Germinal center (tissue), 1 donor: ENCODE data around the gene ZNF175.
A peak's percentile ranks its signal among the peaks of the same experiment; 100 is the strongest.

ENCODE experiments used
- DNase-seq: peaks from one replicate; pipeline ENCODE4 v3.0.0; 2012; ENCODE audit warnings: mixed read lengths, low spot score

ZNF175 gene

DNA sequence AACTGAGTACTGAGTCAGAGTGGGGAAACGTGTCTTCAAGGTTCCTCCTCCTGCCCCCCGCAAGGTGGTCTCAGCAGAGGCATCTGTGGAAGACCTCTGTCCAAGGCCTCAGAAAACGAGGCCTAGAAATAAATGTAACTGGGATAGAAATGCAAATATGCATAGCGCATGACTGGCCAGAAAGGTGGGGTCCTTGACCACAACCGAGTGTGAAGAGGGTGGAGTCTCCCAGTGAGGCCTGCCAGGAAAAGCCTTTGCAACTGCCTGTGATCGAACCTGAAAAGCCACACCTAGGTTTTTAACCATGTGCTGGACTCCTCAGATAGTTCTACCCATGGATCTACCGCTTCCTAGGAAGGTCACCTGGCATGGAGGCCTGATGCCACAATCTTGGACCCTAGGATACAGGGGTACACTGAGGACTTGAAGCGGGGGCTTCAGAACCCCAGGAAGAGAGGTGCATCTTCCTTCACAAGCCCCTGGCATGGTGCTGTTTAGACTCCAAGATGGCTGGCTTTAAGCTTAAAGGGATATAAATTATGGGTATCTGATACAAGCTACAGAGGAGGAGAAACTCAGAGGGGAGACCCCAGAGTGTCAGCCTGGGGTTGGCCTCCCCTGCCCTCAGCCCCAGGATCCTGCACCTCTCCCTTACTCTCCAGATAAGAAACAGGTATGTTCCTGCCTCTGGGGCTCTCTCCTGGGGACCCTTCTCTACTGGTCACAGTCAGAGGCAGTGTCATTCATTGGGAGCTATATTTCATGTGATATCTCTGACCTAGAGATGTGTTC lies 21.4 kb upstream of the ZNF175 start:
- DNase-seq = no peak

- DNase-seq = no peak
Observed at GRCh38 chr19:51550848-51551672, 20.0 kb upstream of the ZNF175 start.

GRCh38 chr19:51551673-51552432 lies 19.2 kb upstream of the ZNF175 start:
- DNase-seq = no peak

- DNase-seq = no peak
Observed at GRCh38 chr19:51552608-51552995, 18.5 kb upstream of the ZNF175 start.

DNA sequence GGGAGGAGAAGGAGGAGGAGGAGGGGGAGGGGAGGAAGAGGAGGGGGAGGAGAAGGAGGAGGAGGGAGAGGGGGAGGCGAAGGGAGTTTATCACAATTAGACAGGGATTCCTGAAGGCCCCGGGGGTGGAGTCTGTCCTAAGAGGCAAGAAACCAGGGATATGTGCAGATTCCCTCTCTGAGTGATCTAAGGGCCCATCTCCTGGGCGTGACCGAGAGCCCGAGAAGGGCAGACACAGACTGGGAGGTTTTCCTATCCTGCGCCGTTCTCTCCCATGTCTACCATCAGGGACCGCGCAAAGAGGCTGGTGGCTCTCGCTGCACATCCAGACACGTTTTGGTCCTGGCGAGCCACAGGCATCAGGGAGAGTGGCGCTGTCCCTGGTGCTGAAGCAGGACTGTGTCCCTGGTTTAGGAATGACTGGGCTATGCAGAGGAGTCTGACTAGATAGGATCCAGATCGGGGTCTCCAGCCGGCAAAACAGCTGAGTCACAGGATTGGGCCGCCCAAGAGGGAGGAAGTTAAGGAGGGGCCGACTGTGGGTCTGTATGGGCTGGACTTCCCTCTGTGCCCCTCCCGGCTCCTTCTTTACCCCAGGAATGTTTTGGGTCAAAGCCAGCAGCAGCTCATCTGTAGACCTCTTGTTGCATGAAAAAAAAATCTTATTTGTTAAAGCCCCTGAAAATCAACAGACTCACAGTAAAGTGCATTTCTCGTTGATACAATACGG lies 17.9 kb upstream of the ZNF175 start:
- no peak for DNase-seq

DNA sequence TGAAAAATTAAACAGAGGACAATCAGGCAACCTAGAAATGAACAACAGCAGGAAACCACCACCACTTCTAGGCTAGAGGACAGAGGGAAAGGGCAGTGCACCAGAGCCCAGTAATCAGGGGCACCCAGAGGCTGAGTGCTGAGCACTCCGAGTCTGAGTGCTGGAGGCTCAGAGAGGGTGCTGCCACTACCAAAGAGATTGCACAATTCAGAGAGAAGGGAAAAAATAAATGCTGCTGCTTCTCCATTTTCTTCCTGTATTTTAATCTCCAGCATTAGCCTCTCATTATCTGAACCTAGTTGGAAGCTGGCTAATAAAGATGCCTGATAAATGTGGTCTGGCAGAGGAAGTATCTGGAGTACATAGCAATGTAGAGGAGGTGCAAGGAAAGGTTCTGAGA lies 11.8 kb upstream of the ZNF175 start:
- DNase-seq = no peak

GRCh38 chr19:51560339-51560738 lies 10.7 kb upstream of the ZNF175 start:
- no peak for DNase-seq

DNA sequence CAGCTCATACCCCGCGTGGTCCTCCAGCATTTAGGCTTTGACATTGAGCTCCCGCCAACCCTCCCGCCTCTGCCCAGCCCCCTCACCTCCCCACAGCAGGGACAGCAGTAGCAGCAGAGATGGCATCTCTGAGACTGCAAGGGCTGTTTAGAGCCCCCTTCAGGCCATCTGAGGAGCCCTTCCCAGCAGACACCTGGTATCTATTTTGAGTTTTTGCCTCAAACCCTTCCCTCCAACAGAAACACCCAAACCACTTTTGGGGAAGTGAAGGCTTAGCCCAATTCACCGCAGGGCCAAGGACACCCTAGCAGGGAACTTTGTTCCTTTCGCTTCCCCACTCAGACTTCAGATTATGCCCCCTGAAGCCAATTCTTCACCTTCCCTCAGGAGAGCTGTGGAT lies 6.3 kb upstream of the ZNF175 start:
- DNase-seq = no peak

- DNase-seq = no peak
Observed at GRCh38 chr19:51565583-51565982, 5.5 kb upstream of the ZNF175 start.

GRCh38 chr19:51566489-51567100 lies 4.5 kb upstream of the ZNF175 start:
- no peak for DNase-seq

DNA sequence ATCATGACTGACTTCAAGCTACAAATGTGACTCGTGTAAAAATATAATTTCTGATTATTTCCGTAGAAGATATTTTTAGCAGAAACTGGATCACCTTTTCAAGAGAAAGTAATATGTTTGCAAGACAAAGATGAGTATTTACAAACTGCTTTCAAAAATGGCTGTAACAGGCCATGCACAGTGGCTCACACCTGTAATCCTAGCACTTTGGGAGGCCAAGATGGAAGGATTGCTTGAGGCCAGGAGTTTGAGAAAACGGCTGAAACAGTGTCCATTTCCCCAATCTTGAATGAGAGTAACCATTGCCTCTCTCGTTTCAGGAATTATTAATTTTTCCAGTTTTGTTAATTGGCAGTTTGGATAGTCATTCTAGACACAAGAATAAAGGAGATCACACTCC lies 3.5 kb upstream of the ZNF175 start:
- no peak for DNase-seq

- DNase-seq = no peak
Observed at GRCh38 chr19:51568456-51568855, 2.6 kb upstream of the ZNF175 start.

GRCh38 chr19:51571599-51571998 lies 516 bp downstream of the ZNF175 start:
- DNase-seq = no peak

DNA sequence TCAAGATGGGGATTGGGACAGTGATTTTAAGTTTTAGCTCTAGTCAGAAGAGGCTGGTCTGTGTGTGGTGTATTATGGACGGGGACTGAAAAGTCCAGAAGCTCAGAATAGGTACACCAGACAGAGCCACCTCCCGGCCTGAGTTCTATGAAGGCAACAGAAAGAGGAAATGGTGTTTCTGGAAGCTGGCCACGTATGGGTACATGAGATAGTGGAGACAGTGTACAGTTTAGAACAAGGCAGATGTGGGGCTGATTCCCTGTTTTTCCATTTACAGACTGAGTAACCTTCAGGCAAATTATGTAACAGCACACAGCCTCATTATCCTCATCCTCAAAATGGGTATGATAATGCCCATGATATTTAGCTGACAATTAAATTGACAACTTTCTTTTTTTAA lies 1.3 kb downstream of the ZNF175 start:
- peak; percentile 22 for DNase-seq

- DNase-seq = no peak
Observed at GRCh38 chr19:51572908-51573307, 1.8 kb downstream of the ZNF175 start.

DNA sequence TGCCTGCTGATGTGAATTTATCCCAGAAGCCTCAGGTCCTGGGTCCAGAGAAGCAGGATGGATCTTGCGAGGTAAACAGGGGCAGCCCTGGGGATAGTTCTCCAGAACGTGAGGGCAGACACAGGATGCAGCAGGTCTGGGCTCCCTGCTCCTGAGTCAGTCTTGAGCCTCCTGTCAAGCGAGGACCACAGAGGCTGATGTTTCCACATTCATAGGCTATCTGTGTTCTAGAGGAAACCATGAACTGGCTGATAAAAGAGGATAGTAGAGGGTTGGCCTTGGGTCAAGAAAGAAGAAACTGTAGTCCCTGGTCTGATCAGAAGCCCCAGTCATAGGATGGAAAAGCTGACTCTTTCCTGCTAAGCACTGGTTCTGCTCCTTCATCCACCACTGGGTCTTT lies 2.2 kb downstream of the ZNF175 start:
- no peak for DNase-seq

- no peak for DNase-seq
Observed at GRCh38 chr19:51576850-51577249, 5.8 kb downstream of the ZNF175 start.

DNA sequence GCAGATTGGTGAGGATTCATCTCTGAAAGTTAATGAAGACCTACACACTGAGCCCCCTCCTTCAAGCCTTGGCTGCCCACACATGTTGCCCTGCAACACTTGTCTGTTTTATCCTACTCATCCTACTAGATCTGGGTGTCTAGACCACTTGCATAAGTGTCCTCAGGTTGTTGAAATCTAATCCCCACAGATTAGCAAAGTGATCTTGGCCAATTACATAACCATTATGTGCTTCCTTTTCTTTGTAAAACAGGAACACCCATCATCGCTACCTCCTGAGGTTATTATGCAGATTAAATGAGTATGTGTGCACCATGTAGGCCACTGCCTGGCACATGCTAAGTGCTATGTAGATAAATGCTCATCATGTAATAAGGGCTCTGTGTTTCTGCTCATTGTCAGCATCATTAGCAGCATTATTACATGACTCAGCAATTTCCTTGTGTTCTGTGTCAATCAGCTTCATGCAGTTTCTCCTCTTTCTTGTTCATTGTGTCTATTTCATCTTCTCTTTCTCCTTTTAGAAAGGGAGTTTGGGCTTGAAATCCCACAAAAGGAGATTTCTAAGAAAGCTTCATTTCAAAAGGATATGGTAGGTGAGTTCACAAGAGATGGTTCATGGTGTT lies 15.1 kb downstream of the ZNF175 start:
- no peak for DNase-seq

- no peak for DNase-seq
Observed at GRCh38 chr19:51586799-51587198, 15.7 kb downstream of the ZNF175 start.

DNA sequence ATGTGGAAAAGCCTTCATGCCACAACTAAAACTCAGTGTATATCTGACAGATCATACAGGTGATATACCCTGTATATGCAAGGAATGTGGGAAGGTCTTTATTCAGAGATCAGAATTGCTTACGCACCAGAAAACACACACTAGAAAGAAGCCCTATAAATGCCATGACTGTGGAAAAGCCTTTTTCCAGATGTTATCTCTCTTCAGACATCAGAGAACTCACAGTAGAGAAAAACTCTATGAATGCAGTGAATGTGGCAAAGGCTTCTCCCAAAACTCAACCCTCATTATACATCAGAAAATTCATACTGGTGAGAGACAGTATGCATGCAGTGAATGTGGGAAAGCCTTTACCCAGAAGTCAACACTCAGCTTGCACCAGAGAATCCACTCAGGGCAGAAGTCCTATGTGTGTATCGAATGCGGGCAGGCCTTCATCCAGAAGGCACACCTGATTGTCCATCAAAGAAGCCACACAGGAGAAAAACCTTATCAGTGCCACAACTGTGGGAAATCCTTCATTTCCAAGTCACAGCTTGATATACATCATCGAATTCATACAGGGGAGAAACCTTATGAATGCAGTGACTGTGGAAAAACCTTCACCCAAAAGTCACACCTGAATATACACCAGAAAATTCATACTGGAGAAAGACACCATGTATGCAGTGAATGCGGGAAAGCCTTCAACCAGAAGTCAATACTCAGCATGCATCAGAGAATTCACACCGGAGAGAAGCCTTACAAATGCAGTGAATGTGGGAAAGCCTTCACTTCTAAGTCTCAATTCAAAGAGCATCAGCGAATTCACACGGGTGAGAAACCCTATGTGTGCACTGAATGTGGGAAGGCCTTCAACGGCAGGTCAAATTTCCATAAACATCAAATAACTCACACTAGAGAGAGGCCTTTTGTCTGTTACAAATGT lies 16.4 kb downstream of the ZNF175 start:
- no peak for DNase-seq
